Testis (tissue), 3 donors: Measurements from ENCODE around the gene SIRPB2. TPM values are rescaled to one million over a fixed set of nuclear protein-coding genes. Genes with fewer than 3 reads are reported as not detected.

ENCODE experiments used
- DNase-seq: peaks from one replicate; pipeline ENCODE4 v3.0.0-alpha.2; 2019
- H3K27ac ChIP-seq, 2 donors: fragments of 200-600 bp; sonication (generic); one replicate each; pipeline ENCODE4 v1.5.1; 2019
- H3K27me3 ChIP-seq: fragments of 200-600 bp; sonication (generic); one replicate; pipeline ENCODE4 v1.5.1; 2019
- H3K36me3 ChIP-seq: fragments of 200-600 bp; sonication (generic); one replicate; pipeline ENCODE4 v1.5.1; 2017; ENCODE audit warnings: low read depth; ENCODE audit errors: missing control alignments
- H3K4me1 ChIP-seq: fragments of 200-600 bp; sonication (generic); one replicate; pipeline ENCODE4 v1.5.1; 2019
- H3K4me3 ChIP-seq, 2 donors: fragments of 200-600 bp; sonication (generic); one replicate each; pipeline ENCODE4 v1.5.1; 2017 to 2019
- H3K9me3 ChIP-seq: fragments of 200-600 bp; sonication (generic); one replicate; pipeline ENCODE4 v1.5.1; 2017
- POLR2A ChIP-seq: fragments of 450-650 bp; IDR thresholded peaks from one replicate; pipeline ENCODE4 v1.6.1; 2017; ENCODE audit warnings: antibody characterized with exemption, mild to moderate bottlenecking, moderate library complexity
- WGBS, 2 donors: methylation state at CpG; one replicate each; pipeline ENCODE4 v1.1.5; 2018; 5-methylcytosine and 5-hydroxymethylcytosine counted together
- intact Hi-C: fragments of 100-400 bp; cut with DNase I; formaldehyde crosslinking; loops from one replicate; pipeline ENCODE4 v1.15.1; 2023; ENCODE audit warnings: low total_unique reads
- polyA plus RNA-seq: library from polyadenylated mRNA; stranded (reverse); fragments of 350-450 nt; fragmentation: Illumina TruSeq; extraction: RNeasy Lipid Tissue Mini Kit (QIAGEN cat#74804); gene quantifications from one replicate; pipeline ENCODE4 v1.2.3, GENCODE V29; 2014; ENCODE audit warnings: low read depth, low replicate concordance; ENCODE audit not compliant: insufficient read depth
- total RNA-seq, 2 donors: library from RNA; depleted of rRNA; stranded (reverse); fragments of >200 nt; gene quantifications; one replicate each; pipeline ENCODE4 v1.2.3, GENCODE V29; 2016
- TF ChIP-seq, protein P1 (sequence below), 3 experiments: fragments of 450-650 bp in 2 of 3; fragments of 200-600 bp in 1 of 3; sonication (generic) in 1 of 3; IDR thresholded peaks; one replicate each; pipeline ENCODE4 v1.5.1; 2016 to 2019; ENCODE audit warnings: antibody characterized with exemption in 3 of 3, mild to moderate bottlenecking in 2 of 3, moderate library complexity in 1 of 3

SIRPB2 gene
- total and polyA plus RNA-seq, 3 donors from 2014 or later, result 0.63 to 3.3 (median 1.5) TPM

GRCh38 chr20:1477896-1478490 lies 13.2 kb downstream of the SIRPB2 start:
- H3K4me1 ChIP-seq, result no peaks in the 10 kb centered on the region
- no peak for DNase-seq
- WGBS, 2 donors, result 87% methylated on average over 7 of the region's 7 CpGs
- H3K27me3 ChIP-seq, result no peaks in the 10 kb centered on the region
- H3K4me3 ChIP-seq, result no peak overlapping the region
- H3K9me3 ChIP-seq, result no peaks in the 10 kb centered on the region
- no peak for TF ChIP-seq POLR2A
- TF ChIP-seq, protein P1, sequence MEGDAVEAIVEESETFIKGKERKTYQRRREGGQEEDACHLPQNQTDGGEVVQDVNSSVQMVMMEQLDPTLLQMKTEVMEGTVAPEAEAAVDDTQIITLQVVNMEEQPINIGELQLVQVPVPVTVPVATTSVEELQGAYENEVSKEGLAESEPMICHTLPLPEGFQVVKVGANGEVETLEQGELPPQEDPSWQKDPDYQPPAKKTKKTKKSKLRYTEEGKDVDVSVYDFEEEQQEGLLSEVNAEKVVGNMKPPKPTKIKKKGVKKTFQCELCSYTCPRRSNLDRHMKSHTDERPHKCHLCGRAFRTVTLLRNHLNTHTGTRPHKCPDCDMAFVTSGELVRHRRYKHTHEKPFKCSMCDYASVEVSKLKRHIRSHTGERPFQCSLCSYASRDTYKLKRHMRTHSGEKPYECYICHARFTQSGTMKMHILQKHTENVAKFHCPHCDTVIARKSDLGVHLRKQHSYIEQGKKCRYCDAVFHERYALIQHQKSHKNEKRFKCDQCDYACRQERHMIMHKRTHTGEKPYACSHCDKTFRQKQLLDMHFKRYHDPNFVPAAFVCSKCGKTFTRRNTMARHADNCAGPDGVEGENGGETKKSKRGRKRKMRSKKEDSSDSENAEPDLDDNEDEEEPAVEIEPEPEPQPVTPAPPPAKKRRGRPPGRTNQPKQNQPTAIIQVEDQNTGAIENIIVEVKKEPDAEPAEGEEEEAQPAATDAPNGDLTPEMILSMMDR (IDR thresholded peaks at IDR 0.05), result no peak
- no peak overlapping the region for H3K27ac ChIP-seq
- no peaks in the 10 kb centered on the region for H3K36me3 ChIP-seq
- intact Hi-C loops, result no loop called here

DNA sequence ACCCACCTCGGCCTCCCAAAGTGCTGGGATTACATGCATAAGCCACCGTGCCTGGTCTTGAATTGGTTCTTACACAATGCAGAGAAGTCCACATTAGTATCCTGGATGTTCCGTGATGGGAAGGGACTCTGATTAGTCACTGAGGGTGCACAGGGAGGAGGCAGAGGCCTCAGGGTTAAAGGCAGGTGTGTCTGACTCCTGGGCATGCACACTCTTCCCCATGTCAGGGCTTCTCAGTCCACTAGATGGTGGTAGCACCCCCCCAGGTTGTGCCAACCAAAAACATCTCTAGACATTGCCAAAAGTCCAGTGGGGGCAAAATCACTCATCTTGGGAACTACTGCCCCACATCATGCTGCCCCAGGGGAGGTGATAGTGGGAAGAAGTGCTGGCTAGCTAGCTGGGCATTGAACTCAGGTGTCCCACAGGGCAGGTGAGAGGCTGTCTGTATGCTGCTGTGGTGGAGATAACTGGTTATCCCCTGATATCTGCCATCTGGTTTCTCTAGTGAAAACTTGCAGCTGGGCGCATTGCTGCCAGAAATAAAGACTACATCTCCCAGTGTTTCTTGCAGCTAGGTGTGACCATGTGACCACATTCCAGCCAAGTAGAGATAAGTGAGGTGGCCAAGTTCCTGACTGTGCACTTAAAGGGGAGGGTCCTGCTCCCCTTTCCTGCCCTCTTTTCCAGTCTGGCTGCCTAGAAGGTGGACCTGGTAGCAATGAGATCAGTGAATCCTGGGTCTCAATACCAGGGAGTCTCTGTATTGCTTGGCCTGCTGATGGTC lies 16.2 kb downstream of the SIRPB2 start:
- Histone ChIP-seq H3K4me3 (no peak overlapping the region), H3K27me3 (no peaks in the 10 kb centered on the region), H3K9me3 (no peaks in the 10 kb centered on the region), H3K36me3 (no peaks in the 10 kb centered on the region), H3K27ac (no peak overlapping the region), H3K4me1 (peaks cover 4% of the 10 kb centered on the region)
- intact Hi-C loops, result no loop called here
- TF ChIP-seq, protein P1 (IDR thresholded peaks at IDR 0.05), result no peak
- TF ChIP-seq POLR2A, result no peak
- 83 to 85% methylated on average over 2 to 4 of the region's 4 CpGs for WGBS, 2 donors
- DNase-seq, result no peak

DNA sequence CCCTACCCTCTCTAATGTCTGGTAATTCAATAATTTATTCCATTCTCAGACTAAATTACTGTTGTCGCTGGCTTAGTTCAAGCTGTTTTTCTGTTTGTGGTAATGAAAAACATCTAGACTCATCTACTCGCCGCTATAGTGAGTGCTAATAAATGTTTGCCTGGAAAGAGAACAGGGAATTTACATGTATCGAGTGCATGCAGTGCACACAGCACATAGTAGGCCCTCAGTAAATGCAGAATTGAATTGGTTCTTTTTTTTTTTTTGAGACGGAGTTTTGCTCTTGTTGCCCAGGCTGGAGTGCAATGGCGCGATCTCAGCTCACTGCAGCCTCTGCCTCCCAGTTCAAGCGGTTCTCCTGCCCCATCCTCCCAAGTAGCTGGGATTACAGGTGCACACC lies 16.9 kb downstream of the SIRPB2 start:
- Histone ChIP-seq H3K4me3 (no peak overlapping the region), H3K9me3 (no peaks in the 10 kb centered on the region), H3K27ac (no peak overlapping the region), H3K4me1 (peaks cover 7% of the 10 kb centered on the region), H3K27me3 (no peaks in the 10 kb centered on the region), H3K36me3 (no peaks in the 10 kb centered on the region)
- WGBS, 2 donors, result 94 to 97% methylated on average over 8 of the region's 8 CpGs
- DNase-seq, result no peak
- intact Hi-C loops, result no loop called here
- no peak for TF ChIP-seq POLR2A
- TF ChIP-seq, protein P1 (IDR thresholded peaks at IDR 0.05), result no peak

DNA sequence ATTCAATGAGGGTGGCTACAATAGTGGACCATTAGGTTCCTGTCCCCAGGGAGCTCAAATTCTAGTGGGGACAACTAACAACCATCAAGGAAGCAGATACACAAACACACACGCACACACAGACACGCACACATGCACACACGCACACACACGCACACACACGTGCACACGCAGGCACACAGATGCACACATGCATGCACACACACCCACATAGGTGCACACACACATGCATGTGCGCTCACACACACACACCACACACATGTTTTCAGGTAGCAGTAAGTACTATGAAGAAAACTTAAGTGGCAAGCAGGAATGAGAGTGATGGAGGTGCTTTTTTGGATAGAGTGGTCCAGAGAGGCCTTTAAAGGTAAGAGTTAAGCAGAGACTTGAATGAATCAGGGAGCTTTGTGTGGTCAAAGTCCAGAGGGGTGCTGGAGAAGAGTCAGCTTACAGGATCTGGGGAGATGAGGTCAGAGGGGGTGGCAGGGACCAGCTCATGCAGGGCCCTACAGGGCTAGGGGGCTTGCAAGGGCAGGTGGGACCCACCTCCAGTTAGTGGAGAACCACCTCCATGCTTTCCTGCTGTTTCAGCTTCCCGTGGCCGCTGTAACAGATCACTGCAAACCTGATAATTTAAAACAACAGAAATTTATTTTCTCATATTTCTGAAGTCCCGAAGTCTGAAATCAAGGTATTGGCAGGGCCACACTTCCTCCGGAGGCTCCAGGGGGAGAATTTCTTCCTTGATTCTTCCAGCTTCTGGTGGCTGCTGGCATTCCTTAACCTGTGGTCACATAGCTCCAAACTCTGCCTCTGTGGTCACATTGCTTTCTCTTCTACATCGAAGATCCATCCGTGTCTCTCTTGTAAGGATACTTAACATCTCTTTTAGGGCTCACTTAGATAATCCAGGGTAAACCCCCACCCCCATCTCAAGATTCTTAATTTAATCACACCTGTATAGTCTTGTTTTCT lies 17.7 kb downstream of the SIRPB2 start:
- Histone ChIP-seq H3K36me3 (no peaks in the 10 kb centered on the region), H3K9me3 (no peaks in the 10 kb centered on the region), H3K4me3 (no peak overlapping the region), H3K4me1 (peaks cover 7% of the 10 kb centered on the region), H3K27ac (no peak overlapping the region), H3K27me3 (no peaks in the 10 kb centered on the region)
- 88 to 90% methylated on average over 7 to 13 of the region's 13 CpGs for WGBS, 2 donors
- TF ChIP-seq, protein P1 (IDR thresholded peaks at IDR 0.05), result no peak
- no peak for TF ChIP-seq POLR2A
- intact Hi-C loops, result no loop called here
- DNase-seq, result no peak
